Vagina (tissue), 2 donors: ENCODE data around the gene STX10.

Experiments
- CTCF ChIP-seq, 3 experiments: fragments of 450-650 bp in 2 of 3; fragments of 200-600 bp in 1 of 3; sonication (generic) in 1 of 3; IDR thresholded peaks; one replicate each; pipeline ENCODE4 v1.5.1; 2017 to 2019; ENCODE audit warnings: antibody characterized with exemption in 3 of 3, mild to moderate bottlenecking in 2 of 3, moderate library complexity in 2 of 3
- POLR2A ChIP-seq, 2 donors: fragments of 450-650 bp; IDR thresholded peaks; one replicate each; pipeline ENCODE4 v1.6.1; 2017; ENCODE audit warnings: antibody characterized with exemption in 2 of 2, mild to moderate bottlenecking in 2 of 2, moderate library complexity in 2 of 2
- POLR2AphosphoS5 ChIP-seq, 2 donors: sonication (generic); formaldehyde crosslinking; IDR thresholded peaks; one replicate each; pipeline ENCODE4 v1.9.0; 2017; ENCODE audit warnings: antibody characterized with exemption in 2 of 2, mild to moderate bottlenecking in 2 of 2, low read depth in 1 of 2; ENCODE audit not compliant: insufficient read depth in 1 of 2

- TF ChIP-seq CTCF (IDR thresholded peaks at IDR 0.05), result no peak
- peak in 1 of 2 donors; percentile 32 for TF ChIP-seq POLR2A (IDR thresholded peaks at IDR 0.05)
- peak in 1 of 2 donors; percentile 56 for TF ChIP-seq POLR2AphosphoS5 (IDR thresholded peaks at IDR 0.05; ENCODE audit: insufficient read depth in 1 of 2, low read depth in 1 of 2)
These were observed 13.6 kb upstream of the STX10 start for GRCh38 chr19:13163609-13164342.
